ENCODE results near the gene TSPAN2.

TSPAN2 gene

GRCh38 chr1:115089420-115090185 lies at the start of gene TSPAN2:
Gene TSPAN2, minus strand, starts transcription at chr1:115089503. Its CDS starts 71 bp downstream, at chr1:115089432.
- DNase-seq: peak; percentile 30 to 34

- DNase-seq: peak; percentile 52 to 53
These were observed 49.7 kb upstream of the TSPAN2 start for GRCh38 chr1:115138973-115139372.

DNA sequence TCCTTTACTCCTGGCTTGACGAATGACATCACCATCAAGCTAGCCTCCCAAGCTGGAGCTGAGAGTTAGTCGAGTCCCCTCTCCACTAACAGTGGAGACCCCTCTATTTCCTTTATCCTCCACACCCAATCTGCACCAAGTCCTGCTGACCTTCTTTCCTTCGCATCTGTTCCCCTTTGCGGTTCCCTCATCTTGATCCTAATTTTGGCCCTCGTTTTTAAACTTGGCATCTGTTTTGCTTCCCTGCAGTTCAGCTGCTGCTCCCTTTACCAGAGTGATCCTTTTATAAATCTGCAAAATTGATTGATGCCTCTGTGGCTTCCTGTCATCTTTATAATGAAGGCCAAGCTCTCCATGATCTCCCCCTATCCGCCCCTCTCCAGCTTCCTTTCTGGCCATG lies 49.0 kb upstream of the TSPAN2 start:
- DNase-seq: no peak

- DNase-seq: no peak
These were observed 47.9 kb upstream of the TSPAN2 start for GRCh38 chr1:115137191-115137590.

DNA sequence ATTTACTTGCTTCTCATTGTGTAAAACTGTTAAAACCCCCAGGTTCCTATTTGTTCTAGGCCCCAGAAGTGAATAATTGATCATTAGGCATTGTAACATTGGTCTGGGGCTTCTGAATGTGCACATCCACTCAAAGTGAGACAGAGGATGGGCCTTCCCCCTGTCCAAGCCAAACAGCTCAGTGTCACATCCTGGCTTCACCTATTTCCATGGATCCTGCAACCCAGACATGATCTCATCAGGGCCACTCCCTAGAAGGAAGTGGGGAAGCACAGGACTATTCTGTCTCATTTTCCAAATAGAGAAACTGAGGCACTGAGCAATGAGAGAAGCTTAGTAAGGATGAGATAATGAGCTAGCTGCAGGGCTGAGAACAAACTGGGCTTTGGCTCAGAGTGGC lies 47.4 kb upstream of the TSPAN2 start:
- DNase-seq: no peak

- no peak for DNase-seq
These were observed 46.8 kb upstream of the TSPAN2 start for GRCh38 chr1:115136106-115136505.

- no peak for DNase-seq
These were observed 46.4 kb upstream of the TSPAN2 start for GRCh38 chr1:115135681-115136080.

- DNase-seq: no peak
These were observed 45.7 kb upstream of the TSPAN2 start for GRCh38 chr1:115134850-115135480.

DNA sequence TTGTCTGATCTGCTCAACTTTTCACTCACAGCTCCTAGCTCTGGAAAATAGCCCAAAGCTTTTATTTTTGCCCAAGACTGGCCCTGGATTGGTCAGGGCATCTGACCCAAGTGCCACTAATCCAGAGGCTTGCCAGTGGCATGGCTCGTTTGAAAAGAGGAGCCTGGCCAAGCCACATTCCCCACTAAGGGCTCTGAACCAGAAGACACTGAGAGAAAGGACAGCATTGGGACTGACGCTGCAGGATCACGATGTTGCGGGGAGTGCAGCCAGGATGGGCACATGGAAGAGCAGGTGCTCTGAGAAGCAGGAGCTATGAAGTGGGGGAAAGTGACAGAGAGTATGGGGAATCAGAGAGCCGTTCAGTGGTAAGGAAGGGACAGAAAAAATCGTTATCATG lies 44.9 kb upstream of the TSPAN2 start:
- no peak for DNase-seq

GRCh38 chr1:115133440-115133839 lies 44.1 kb upstream of the TSPAN2 start:
- no peak for DNase-seq

- DNase-seq: no peak
These were observed 41.5 kb upstream of the TSPAN2 start for GRCh38 chr1:115130786-115131185.

GRCh38 chr1:115129071-115129640 lies 39.9 kb upstream of the TSPAN2 start:
- DNase-seq: no peak

- DNase-seq: no peak
These were observed 38.2 kb upstream of the TSPAN2 start for GRCh38 chr1:115127539-115127938.

GRCh38 chr1:115126516-115126915 lies 37.2 kb upstream of the TSPAN2 start:
- DNase-seq: no peak

DNA sequence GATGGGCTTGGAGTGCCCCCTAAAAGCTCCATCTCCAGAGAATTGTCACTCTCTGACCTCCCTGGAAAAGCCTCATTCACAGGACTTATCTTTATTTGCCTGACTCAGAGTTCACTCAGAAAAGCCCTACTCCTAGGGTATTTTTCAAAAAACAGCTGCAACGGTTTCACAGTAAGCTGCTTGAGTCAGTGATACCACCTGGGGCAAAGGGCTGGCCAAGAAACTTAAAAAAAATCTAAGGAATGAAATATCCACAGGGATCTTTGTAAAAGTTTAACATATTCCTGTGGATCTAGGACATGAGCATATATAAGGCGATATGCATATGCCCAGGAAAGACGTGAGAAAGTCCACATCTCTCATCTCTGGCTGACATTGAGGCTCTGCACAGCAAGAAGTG lies 33.8 kb upstream of the TSPAN2 start:
- no peak for DNase-seq

- no peak for DNase-seq
These were observed 32.5 kb upstream of the TSPAN2 start for GRCh38 chr1:115121793-115122192.

DNA sequence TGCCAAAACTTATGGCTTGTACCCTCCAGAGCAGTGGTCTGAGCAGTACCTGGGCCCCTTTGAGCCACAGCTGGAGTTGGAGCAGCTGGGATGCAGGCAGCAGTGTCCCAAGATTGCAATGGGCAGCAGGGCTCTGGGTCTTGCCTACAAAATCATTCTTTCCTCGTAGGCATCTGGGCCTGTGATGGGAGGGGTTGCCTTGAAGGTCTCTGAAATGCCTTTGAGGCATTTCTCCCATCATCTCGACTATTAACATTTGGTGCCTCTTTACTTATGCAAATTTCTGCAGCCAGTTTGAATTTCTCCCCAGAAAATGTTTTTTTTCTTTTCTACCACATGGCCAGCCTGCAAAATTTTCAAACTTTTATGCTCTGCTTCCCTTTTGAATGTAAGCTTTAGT lies 31.0 kb upstream of the TSPAN2 start:
- DNase-seq: no peak

DNA sequence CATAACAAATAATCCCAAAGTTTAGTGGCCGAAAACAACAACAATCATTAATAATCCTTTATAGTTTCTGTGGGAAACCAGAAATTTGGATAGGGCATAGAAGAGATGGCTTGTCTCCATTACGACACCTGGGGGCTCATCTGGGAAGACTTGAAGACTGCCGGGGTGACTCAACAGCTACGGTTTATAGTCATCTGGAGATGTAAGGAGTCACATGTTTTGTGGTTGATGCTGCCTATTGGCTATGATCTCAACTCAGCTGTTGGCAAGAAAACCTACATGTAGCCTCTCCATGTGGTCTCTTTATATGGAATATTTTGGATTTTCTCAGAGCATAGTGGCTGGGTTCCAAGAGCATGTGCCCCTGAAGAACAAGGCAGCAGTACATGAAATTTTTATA lies 29.3 kb upstream of the TSPAN2 start:
- DNase-seq: no peak

DNA sequence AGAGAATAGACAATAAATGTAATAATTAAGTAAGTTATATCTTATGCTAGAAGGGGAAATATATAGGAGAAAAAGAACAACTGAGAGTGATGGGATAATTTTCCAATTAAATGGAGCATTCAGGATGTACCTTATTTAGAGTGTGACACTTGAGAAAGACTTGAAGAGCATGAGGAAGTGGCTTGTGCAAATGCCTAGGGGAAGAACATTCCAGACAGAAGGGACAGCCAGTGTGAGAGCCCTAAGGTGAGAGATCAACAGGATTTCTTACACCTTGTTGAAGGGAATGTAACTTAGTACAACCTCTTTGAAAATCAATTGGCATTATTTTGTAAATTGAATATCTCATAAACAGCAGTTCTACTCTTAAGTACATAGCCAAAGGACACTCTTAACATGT lies 28.8 kb upstream of the TSPAN2 start:
- no peak for DNase-seq

- no peak for DNase-seq
These were observed 28.0 kb upstream of the TSPAN2 start for GRCh38 chr1:115117298-115117697.

- DNase-seq: no peak
These were observed 27.2 kb upstream of the TSPAN2 start for GRCh38 chr1:115116512-115116911.

- no peak for DNase-seq
These were observed 26.3 kb upstream of the TSPAN2 start for GRCh38 chr1:115115521-115116161.

DNA sequence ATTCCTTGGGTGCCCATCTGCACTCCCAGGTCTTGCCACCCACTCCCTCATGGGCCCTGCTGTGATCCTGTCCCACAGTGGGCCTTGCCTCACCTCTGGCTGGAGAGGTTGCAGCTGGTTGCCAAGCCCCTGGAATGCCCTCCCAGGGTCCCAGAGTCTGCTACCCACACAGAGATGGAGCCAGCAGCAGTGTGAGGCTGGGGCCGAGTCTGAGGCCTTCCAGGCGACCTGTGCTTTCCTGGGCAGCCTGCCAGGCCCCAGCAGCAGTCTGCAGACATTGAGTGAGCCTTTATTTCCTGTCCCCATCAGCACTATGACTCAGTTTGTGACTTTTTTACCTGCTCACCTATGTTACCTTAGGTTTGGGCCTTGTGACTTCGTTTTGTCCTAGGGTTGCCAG lies 25.0 kb upstream of the TSPAN2 start:
- DNase-seq: no peak

DNA sequence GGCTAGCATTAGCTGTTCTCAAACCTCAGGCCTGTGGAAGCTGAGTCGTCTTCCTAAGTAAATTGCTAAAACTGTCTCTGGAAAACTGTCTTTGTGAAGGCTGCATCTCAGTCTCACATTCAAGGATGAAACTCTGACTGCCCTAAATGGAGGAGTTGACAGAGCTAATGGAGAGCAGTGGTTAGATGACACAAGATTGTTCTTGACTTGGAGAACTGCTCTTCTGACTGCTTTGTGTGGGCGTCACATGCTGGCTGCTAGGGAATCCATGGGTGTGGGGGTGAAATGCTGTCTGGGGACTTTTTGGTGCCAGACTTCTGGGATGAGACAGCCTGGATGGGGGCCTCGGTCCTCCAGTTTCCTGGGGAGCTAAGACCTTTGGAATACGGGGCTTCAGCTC lies 24.5 kb upstream of the TSPAN2 start:
- no peak for DNase-seq

Measured in activated CD4-positive, alpha-beta T cell treated with anti-CD3 and anti-CD28 coated beads, Interleukin-2, amount 50 U/mL, for 4 hours (primary cell).